Epithelial cell of prostate (primary cell): Measurements from ENCODE around the gene PIGB.
"Not testable (repeated sequence)": the region's sequence is repeated elsewhere in the genome, so short reads cannot be mapped to it uniquely, and the experiment has no call there.

Source experiments
- DNase-seq: peaks from one replicate; pipeline ENCODE4 v3.0.0-alpha.2; 2011; ENCODE audit warnings: low read depth, low spot score
- H3K27ac ChIP-seq: fragments of 450-650 bp; 2 replicates; pipeline ENCODE4 v1.5.1; 2017; ENCODE audit warnings: mild to moderate bottlenecking

The PIGB gene

DNA sequence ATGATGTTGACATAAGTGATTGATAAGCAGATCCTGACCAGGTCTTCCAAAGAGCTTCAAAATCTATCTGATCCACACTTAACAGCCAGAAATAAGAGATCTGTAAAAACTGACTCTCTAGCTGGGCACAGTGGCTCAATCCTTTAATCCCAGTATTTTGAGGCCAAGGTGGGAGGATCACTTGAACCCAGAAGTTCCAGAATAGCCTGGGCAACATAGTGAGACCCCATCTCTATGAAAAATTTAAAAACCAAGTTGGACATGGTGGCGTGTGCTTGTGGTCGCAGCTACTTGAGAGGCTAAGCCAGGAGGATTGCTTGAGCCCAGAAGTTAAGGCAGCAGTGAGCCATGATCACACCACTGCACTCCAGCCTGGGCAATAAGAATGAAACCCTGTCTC, 43.6 kb downstream of the PIGB start:
- H3K27ac ChIP-seq: no peak overlapping the region
- DNase-seq: no peak

GRCh38 chr15:55366981-55367380, 48.0 kb downstream of the PIGB start:
- no peak overlapping the region for H3K27ac ChIP-seq
- DNase-seq: no peak

DNA sequence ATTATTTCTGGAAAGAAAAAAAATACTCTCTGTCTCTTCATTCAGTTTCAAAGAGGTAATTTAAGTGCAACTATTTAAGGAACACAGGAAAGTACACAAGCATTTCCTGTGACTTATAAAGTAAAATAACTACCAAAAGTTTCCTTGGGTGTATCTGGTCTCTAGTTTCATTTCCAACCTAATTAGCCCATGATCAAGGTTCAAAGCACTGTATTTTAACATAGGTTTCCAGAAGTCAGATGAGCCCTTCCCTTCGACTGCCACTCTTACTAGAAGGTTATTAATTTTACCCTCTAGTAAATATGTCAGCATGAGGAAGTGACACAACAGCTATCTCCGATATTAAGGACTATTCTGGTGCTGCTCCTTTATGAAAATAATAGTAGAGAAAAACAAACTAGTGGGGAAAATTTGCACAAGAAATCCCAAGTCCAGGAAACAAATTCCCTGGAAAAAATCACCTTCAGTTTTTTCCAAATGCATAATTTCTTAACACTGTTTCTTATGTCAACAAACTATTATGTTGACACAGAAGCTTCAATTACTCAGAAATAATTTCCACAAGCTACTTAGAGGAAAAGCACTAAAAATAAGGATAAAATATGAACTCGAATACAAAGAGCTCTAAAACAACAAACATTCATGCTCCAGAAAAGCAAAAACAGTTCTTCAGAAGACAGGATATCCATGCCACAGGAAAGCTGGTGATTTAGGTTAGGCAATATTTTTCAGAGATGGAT, 53.8 kb downstream of the PIGB start:
- no peak for DNase-seq
- no peak overlapping the region for H3K27ac ChIP-seq

DNA sequence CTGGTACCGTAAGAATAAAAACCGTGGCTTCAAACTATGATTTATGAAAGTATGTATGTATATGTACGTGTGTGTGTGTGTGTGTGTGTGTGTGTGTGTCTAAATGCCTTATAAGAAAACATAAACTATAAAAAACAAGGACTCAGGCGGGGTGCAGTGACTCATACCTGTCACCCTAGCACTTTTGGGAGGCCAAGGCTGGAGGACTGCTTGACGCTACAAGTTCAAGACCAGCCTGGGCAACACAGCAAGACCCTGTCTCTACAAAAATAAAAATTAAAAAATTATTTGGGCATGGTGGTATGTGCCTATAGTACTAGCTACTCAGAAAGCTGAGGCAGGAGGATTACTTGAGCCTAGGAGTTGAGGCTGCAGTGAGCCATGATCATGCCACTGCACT, 60.1 kb downstream of the PIGB start:
- no peak overlapping the region for H3K27ac ChIP-seq
- no peak for DNase-seq

GRCh38 chr15:55381595-55381994, 62.6 kb downstream of the PIGB start:
- H3K27ac ChIP-seq: no peak overlapping the region
- DNase-seq: no peak

DNA sequence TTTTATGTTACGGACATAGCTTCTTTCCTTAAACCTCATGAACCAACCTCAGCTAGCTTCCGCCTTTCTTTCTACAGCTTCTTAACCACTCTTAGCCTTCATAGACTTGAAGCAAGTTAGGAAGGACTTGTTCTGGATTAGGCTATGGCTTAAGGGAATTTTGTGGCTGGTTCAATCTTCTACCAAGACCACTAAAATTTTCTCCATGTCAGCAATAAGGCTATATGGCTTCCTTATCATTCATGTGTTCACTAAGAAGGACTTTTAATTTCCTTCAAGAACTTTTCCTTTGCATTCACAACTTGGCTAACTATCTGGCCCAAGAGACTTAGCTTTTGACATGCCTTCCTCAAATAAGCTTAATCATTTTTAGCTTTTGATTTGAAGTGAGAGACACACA, 64.7 kb downstream of the PIGB start:
- no peak overlapping the region for H3K27ac ChIP-seq
- no peak for DNase-seq

DNA sequence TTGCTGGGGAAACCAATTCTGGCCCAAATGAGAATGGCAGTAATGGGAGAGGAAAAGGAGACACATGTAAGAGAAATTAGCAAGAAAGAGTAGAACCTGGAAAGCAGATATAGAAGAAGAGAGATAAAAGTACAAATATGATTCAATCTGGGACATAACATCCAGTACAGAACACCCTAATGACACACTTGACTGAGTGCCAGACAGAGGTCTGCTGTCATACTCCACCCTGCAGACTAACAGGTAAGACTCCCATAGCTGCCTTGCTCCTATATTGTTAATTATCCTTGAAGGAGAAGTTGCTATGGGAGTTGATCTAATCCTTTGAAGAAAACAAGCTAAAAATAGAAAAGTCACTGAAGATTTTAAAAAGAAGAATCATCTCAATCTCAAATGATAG, 68.0 kb downstream of the PIGB start:
- H3K27ac ChIP-seq: no peak overlapping the region
- DNase-seq: peak; percentile 27

DNA sequence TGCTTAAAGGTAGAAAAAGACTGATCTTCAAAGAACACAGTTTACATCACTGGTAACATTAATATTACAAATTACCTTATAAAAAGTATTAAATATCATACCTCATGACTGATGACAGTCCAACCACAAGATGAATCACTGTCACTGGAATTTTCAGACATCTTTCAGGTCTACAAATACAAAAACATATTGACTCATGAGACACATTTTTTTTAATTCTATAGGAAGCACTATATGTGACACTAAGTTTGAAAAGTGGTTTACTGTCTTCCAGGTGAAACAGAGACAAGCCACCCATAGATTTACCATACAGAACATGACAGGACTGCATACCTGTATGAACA, 70.2 kb downstream of the PIGB start:
- peak; percentile 59 for DNase-seq
- H3K27ac ChIP-seq: peak overlapping the region; percentile 68

GRCh38 chr15:55394694-55395093, 75.7 kb downstream of the PIGB start:
- no peak for DNase-seq
- no peak overlapping the region for H3K27ac ChIP-seq

DNA sequence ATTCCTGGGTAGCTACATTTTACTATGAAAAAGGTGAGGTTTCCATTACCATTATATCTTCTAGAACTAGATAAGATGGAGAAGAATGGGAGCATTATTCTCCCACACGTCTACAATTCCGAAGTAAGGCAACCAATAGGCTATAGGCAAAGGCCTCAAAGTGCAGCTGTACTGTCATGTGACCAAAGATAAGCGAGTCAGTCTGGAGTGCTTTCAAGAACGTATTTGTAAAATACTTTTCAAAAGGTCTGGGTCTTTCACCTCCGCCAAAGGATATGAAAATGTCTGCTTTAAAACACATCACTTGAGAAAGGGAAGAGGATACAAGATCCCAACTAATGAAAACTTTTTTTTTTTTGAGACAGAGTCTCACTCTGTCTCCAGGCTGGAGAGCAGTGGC, 79.2 kb downstream of the PIGB start:
- DNase-seq: no peak
- no peak overlapping the region for H3K27ac ChIP-seq

DNA sequence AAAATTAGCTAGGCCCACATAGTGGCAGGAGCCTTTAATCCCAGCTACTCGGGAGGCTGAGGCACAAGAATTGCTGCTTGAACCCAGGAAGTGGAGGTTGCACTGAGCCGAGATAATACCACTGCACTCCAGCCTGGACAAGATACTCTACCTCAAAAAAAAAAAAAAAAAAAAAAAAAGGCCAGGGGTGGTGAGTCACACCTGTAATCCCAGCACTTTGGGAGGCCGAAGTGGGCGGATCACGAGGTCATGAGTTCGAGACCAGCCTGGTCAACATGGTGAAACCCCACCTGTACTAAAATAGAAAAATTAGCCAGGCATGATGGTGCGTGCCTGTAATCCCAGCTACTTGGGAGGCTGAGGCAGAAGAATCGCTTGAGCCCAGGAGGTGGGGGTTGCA, 81.0 kb downstream of the PIGB start:
- not testable (repeated sequence) for DNase-seq, H3K27ac ChIP-seq

GRCh38 chr15:55401786-55402246, 82.8 kb downstream of the PIGB start:
- H3K27ac ChIP-seq: no peak overlapping the region
- DNase-seq: no peak

- H3K27ac ChIP-seq: peak overlapping the region; percentile 60
- no peak for DNase-seq
Observed at GRCh38 chr15:55402707-55403106, 83.7 kb downstream of the PIGB start.

- DNase-seq: no peak
- peak overlapping the region; percentile 60 for H3K27ac ChIP-seq
Observed at GRCh38 chr15:55403531-55403930, 84.5 kb downstream of the PIGB start.
